ENCODE results near the gene C13orf46.

GRCh38 chr13:113928685-113929627 lies 44.9 kb downstream of the C13orf46 start:
- no peak for TF ChIP-seq CTCF (IDR thresholded peaks at IDR 0.05)
- no peak for TF ChIP-seq POLR2A (IDR thresholded peaks at IDR 0.05)

Data from body of pancreas (tissue), 4 donors.